K562 (cell line): Measurements from ENCODE around the gene C22orf42.
"Not testable (repeated sequence)": the region's sequence is repeated elsewhere in the genome, so short reads cannot be mapped to it uniquely, and the experiment has no call there.

Experiments
- ATF1 ChIP-seq, 2 experiments: fragments of 450-650 bp in 1 of 2; IDR thresholded peaks; 2 replicates each; pipeline ENCODE4 v1.6.1; 2016; ENCODE audit warnings: missing compliant biosample characterization in 1 of 2, missing genetic modification characterization in 1 of 2
- MXD1 ChIP-seq: fragments of 250-450 bp; sonication (Bioruptor Pico); IDR thresholded peaks from 2 replicates; pipeline ENCODE4 v1.8.0; 2021; ENCODE audit warnings: borderline replicate concordance, mild to moderate bottlenecking, moderate library complexity; ENCODE audit not compliant: poor library complexity, severe bottlenecking
- NFYB ChIP-seq: IDR thresholded peaks from 2 replicates; pipeline ENCODE4 v1.6.1; 2011; ENCODE audit warnings: mild to moderate bottlenecking, moderate library complexity; ENCODE audit not compliant: insufficient read length; ENCODE audit errors: extremely low read depth
- SMARCA4 ChIP-seq: fragments of 450-650 bp; IDR thresholded peaks from 2 replicates; pipeline ENCODE4 v1.6.1; 2016
- STAT5B ChIP-seq: fragments of 250-450 bp; sonication (Bioruptor Pico); IDR thresholded peaks from 2 replicates; pipeline ENCODE4 v1.8.0; 2021; ENCODE audit warnings: mild to moderate bottlenecking, inconsistent platforms
- ZNF274 ChIP-seq: IDR thresholded peaks from 2 replicates; pipeline ENCODE4 v1.6.1; 2011; ENCODE audit warnings: low read depth, mild to moderate bottlenecking, low read length, moderate library complexity, borderline replicate concordance
- TF ChIP-seq, protein P1 (sequence below), 3 experiments: IDR thresholded peaks in 2 of 3; conservative IDR thresholded peaks in 1 of 3; 2 replicates each; pipeline ENCODE4 v1.5.1; 2011 to 2012; ENCODE audit warnings: low read length in 3 of 3, mild to moderate bottlenecking in 3 of 3, control low read depth in 2 of 3, improper control_type of control experiment in 1 of 3, inconsistent platforms in 1 of 3, low read depth in 1 of 3, mixed read lengths in 1 of 3, moderate library complexity in 1 of 3; ENCODE audit not compliant: insufficient read depth in 2 of 3

GRCh38 chr22:32136881-32137280, 22.2 kb downstream of the C22orf42 start:
- TF ChIP-seq NFYB; ZNF274; STAT5B (CRISPR knock-in tag); MXD1; SMARCA4; ATF1 (CRISPR knock-in tag; IDR thresholded peaks at IDR 0.05); ATF1 (tag; IDR thresholded peaks at IDR 0.05): not testable (repeated sequence)
- TF ChIP-seq, protein P1, sequence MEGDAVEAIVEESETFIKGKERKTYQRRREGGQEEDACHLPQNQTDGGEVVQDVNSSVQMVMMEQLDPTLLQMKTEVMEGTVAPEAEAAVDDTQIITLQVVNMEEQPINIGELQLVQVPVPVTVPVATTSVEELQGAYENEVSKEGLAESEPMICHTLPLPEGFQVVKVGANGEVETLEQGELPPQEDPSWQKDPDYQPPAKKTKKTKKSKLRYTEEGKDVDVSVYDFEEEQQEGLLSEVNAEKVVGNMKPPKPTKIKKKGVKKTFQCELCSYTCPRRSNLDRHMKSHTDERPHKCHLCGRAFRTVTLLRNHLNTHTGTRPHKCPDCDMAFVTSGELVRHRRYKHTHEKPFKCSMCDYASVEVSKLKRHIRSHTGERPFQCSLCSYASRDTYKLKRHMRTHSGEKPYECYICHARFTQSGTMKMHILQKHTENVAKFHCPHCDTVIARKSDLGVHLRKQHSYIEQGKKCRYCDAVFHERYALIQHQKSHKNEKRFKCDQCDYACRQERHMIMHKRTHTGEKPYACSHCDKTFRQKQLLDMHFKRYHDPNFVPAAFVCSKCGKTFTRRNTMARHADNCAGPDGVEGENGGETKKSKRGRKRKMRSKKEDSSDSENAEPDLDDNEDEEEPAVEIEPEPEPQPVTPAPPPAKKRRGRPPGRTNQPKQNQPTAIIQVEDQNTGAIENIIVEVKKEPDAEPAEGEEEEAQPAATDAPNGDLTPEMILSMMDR (IDR thresholded peaks at IDR 0.05 in 2 of 3, conservative IDR thresholded peaks at IDR 0.05 in 1 of 3; ENCODE audit: insufficient read depth in 2 of 3, low read depth in 1 of 3, low read length in 3 of 3), result not testable (repeated sequence)
